HG03025 (cell line): ENCODE results near the gene OR52I1.

Experiments used
- ATAC-seq: cut with Tn5 transposase; IDR thresholded peaks from one replicate; pipeline ENCODE4 v1.9.1; 2021; ENCODE audit warnings: mild to moderate bottlenecking, moderate library complexity; ENCODE audit not compliant: unreplicated experiment, low FRiP score

OR52I1 gene

DNA sequence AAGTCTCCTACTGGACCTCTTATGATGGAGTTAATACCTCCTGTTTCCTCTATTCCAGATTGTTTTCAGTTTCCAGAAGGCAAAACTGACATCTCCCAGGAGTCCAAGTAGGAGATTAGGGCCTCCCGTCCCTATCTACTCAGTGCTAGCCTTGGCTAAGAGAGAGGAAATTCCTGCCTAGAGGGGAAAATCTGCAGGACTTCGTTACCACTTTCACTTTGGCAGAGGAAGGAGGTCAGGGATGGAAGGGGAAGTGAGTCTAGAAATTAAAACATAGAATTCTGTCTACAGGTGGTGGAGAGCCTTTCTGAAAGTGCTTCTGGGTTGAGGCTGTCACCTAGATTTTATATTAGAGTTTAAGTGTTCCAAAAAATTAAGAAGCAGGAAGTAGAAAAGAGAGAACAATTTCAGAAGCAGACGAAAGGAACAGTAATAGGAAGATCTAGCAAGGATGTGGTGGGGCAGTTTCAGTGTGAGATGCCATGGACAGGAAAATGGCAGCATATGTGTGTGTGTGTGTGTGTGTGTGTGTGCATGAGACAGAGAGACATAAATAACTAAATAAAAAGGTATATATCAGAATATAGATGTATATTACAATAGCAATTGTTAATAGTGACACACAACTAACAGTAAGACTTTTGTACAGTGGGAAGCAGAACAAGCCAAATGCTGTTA lies 16.6 kb downstream of the OR52I1 start:
- ATAC-seq = no peak

DNA sequence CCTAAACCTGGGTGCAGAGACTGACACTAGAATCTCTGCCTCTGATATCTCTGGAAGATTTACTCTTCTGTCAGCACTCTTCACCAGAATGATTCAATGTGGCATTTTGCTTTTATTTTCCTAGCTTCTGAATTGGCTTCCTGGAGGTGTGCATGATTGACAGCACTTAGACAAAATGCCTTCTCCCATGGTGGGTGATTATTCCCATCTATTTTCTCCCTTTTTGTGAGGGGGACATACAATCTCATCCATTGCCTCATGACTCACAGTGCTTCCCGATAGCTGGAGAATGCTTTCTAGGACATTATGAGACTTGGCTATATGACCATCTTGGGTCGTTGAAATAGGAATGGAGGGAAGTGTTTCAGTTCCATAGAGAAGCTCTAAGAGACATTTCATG lies 18.1 kb downstream of the OR52I1 start:
- ATAC-seq = no peak

DNA sequence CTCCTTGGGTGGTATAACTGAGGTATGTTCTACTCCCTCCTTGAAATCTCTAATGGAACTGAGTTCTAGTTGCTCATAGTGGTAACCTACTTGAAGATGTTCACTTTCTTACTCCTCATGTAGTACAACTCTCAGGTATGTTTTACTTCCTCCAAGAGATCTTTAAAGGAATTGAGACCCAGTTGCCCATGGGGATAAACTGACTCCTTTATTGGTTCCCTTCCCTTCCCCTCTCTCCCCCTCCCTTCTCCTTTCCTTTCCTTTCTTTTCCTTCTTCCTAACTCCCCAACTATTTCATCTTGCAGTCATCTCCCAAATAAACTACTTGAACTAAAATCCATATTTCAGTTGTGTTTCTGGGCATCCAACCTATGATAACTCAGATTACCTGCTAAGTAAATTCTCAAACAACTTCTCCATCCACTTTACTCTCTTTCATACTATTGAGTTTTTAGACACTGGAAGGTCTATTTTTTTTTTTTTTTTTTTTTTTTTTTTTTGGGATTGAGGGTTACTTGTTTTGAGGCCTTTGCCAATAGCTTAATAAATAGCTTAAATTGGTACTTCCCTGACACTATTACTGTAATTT lies 22.1 kb downstream of the OR52I1 start:
- no peak for ATAC-seq

DNA sequence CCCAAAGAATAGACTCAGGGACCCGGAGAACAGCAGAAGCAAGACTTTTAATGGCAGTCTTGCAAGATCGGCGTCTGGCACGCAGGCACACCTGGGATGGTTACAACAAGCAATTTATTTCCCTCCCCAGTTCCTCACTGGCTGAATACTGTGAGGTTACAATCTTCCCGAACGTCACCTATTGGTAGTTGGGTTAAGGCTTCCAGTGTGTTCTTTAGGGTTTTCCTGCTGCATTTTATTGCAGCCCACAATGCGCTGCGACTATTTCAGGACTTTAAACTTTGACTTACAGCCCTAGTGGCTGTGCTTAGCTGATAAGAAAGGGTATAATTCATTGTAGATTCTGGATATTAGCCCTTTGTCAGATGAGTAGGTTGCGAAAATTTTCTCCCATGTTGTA lies 25.7 kb downstream of the OR52I1 start:
- ATAC-seq = no peak

DNA sequence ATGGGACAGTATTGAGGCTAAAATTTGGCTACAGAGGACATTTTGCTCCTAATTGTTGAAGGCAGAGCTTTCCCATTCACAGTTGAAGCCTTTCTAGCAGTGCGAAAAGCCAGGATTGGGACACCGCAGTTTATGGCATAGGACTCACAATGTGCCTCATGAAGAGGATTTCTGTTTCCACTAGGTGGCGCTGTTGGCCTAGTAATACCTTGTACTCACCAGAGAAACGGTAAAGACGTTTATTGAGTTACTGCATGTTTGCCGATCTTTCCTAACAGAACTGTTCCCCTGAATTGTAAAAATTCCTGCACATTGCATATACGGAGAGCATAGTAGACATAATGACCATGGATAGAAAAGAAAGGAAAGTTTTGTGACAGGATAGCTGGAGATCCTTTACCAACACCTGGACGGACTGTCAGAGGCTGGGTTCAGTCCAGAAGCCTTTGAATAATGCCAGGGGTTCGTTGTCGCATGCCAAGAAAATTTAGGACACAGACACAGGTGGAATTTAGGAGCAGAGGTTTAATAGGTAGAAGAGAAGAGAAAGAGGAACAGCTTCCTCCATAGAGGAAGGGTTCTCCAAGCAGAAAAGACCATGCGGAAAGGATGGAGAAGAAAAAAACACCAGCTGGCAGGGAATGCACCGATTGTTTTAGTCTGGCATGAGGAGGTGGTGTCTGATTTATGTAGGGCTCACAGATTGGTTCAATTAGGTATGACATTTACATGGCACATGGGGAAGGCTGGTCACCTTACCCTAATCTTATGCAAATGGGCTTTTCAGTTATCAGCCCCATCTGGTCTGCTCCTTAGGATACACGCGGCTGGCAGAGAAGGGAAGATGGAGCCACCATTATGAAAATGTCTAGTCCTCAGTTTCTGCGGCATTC lies 32.6 kb downstream of the OR52I1 start:
- no peak for ATAC-seq

DNA sequence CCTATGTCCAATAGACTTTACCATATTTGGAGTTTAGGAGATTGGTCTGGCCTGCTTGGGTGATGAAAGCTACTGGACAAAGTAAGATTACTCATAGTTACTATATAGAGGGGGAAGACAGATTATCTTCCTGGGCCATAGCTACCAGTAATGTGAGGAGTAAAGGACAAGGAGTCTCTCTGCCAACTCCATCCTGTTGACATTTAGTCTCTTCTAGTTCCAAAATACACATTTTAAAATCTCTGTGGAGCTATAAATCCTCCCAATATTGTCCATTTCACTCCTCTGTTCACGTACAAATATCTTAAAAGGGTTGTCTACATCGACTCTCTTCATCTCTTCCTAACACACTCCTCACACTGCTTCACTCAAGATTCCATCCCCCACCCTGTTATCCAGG lies 42.3 kb downstream of the OR52I1 start:
- ATAC-seq = no peak

DNA sequence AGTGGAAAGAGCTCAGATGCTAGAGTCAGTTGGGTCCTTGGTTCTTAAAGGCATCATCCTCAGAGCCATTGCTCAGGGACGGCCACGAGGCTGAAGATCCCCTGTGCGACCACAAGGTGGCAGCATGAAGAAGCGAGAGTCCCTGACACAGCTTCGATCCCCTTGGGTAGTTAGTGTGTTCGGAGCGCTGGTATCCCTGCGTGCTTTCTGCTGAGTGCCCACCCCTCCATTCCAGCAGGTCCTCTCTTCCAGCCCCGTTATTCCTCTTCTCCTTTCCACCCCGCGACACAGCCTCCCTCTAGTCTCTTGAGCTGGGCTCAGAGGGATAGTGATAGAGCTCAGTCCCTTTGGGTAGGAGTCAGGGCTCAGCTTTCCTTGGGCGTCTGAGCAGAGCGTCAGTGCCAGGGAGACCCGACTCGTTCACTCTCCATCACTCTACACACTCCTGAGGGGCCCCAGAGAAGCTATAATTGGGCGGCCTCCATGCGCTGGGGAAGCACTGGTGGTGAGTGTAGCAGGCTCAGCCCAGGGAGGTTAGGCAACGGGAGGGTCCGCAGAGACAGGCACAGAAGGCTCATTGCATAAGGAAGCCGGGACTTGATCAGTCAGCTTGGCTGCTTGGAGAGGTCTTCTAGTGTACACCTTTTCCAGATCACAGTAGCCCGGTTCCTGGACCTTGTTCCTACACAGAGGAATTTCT lies 43.3 kb downstream of the OR52I1 start, which contains the start of gene OR51D1:
OR51D1 (plus strand) TSS at position 516 of the 700 bp plus-strand sequence. CDS start 2,314 bp downstream, outside the sequence.
- ATAC-seq = peak; percentile 87

DNA sequence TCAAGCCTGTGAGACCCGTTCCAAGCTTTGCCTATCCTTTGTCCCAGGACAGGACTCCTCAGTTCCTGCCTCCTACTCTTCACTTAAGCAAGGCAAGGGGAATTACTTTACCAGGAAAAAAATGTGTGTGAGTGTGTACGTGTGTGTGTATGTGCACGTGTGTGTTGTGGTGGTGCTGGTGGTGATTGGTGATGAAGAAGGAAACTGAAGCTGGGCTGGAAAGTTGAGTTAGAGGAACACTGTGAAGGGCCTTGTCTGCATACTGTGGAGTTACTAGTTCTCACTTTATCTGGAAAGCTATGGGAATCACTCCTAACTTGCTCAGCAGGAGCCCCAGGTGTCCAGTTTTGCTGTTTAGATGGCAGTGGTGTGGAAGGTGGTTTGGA lies 43.8 kb downstream of the OR52I1 start:
- no peak for ATAC-seq

DNA sequence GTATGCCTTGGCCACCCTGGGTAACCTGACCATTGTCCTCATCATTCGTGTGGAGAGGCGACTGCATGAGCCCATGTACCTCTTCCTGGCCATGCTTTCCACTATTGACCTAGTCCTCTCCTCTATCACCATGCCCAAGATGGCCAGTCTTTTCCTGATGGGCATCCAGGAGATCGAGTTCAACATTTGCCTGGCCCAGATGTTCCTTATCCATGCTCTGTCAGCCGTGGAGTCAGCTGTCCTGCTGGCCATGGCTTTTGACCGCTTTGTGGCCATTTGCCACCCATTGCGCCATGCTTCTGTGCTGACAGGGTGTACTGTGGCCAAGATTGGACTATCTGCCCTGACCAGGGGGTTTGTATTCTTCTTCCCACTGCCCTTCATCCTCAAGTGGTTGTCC lies 46.1 kb downstream of the OR52I1 start:
- ATAC-seq = no peak

DNA sequence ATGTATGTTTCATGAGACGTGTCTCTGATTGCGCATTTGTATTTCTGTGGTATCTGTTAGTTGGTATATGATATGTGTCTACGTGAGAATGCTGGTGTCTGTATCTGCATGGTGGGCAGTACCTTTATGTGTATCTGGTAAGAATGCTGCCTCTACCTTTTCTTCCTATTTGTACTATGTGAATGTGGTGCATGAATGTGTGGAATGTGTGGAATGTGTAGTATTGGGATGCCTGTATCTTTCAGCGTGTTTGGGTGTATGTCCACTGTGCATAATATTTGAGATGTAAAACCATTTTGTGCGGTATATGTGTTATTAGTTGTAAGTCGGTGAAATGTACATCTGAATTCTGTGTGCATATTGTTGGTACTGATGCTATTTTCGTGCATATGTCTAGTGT lies 47.7 kb downstream of the OR52I1 start:
- ATAC-seq = no peak

DNA sequence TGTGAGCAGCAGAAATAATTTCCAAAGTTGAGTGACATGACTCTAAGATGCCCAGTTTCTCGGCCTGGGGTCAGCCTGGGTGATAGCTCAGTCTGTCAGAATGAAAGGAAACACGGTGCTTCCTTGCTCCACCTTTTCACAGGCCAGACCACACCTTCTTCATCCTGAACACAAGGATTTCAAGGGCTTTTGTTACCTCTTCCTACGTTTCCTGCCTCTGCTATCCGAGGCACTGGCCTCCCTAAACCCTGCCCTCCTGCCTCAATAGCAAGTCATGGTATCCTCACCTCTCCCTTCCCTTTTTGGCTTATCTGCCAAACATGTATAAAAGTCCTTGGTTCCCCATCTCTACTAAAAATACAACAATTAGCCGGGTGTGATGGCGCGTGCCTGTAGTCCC lies 48.2 kb downstream of the OR52I1 start:
- ATAC-seq = no peak

DNA sequence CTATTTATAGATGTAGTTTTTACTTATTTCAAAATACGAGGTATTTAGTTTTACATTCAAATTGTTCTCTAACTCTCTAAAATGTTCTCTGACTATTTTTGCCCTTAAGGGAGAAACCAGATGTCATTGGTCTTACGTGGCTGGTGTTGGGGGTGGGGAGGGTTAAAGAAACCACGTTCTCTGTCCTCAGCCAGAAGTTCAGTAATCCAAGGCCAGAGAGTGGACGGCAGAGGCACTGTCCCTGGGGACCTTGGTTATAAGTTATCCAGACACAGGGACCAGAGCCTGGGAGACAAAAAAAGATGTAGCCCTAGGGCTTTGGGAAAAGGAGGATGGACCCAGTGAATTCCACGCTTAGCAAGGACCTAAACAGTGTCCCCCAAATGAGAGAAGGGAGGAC lies 49.2 kb downstream of the OR52I1 start:
- no peak for ATAC-seq

DNA sequence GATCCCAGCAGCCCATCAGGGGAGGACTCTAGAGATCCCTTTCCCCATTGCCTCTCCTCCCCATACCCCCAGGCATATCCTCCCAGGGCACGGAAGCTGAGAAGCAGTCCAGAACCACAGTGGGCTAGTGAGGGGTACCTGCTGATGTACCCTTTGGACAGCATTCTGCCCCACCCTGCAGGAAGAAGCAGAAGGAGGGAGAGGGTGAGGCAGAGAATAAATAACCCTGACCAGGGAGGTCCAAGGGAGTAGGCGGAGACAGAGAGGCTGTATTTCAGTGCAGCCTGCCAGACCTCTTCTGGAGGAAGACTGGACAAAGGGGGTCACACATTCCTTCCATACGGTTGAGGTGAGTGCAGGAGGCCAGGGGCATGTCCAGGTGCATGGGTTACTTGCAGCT lies 49.8 kb downstream of the OR52I1 start, which contains the start of gene OR51E1:
OR51E1 (plus strand) TSS at position 301 of the 400 bp plus-strand sequence. CDS start 8,545 bp downstream, outside the sequence.
- ATAC-seq = no peak

DNA sequence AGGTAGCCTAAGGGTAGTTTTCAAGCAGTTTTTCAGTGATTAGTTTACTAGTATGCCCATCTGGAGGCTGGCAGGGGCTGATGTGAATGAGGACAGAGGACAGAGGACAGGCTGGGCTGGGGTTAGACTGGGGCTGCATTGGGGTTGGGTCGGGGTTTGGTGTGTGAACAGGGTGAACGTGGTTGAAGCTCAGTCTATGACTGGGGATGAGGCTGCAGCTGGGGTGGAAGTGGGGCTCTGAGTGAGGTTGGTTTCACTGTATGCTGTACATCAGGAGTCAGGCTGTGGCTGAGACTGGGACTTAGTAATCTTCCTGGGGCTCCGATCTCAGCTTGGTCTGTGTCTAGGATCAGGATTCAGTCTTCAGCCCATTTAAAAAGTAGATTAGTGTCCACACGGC lies 50.4 kb downstream of the OR52I1 start:
- no peak for ATAC-seq
